Measurements from ENCODE around the gene ADAMTS2.

ADAMTS2 gene

GRCh38 chr5:179348011-179348530 is 2.8 kb upstream of the ADAMTS2 start:
- ChIA-PET POLR2A (no interaction called here), CTCF (no interaction called here)
- TF ChIP-seq TARDBP (IDR thresholded peaks at IDR 0.05) (no peak), LEF1 (IDR thresholded peaks at IDR 0.05; ENCODE audit: borderline replicate concordance) (no peak), HDGF (IDR thresholded peaks at IDR 0.05; ENCODE audit: borderline replicate concordance) (no peak), L3MBTL2 (conservative IDR thresholded peaks at IDR 0.05) (no peak), CTBP1 (IDR thresholded peaks at IDR 0.05; ENCODE audit: borderline replicate concordance) (no peak), PKNOX1 (IDR thresholded peaks at IDR 0.05) (no peak)
- no peak for DNase-seq (ENCODE audit: extremely low spot score)

- POLR2A ChIA-PET: no interaction called here
These were observed 2.3 kb upstream of the ADAMTS2 start for GRCh38 chr5:179347581-179347980.

GRCh38 chr5:179346875-179347274 is 1.6 kb upstream of the ADAMTS2 start:
- POLR2A ChIA-PET: no interaction called here
- CTCF ChIA-PET: no interaction called here
- no peak for DNase-seq (ENCODE audit: extremely low spot score)
- TF ChIP-seq SUZ12 (IDR thresholded peaks at IDR 0.05): no peak

More at GRCh38 chr5:179347581-179347980, 2.3 kb upstream of the ADAMTS2 start:
- no peak for TF ChIP-seq TARDBP (IDR thresholded peaks at IDR 0.05)
- TF ChIP-seq BHLHE40 (IDR thresholded peaks at IDR 0.05; ENCODE audit: borderline replicate concordance): no peak
- DNase-seq (ENCODE audit: extremely low spot score): no peak
- CTCF ChIA-PET: no interaction called here

- ChIA-PET CTCF (no interaction called here), POLR2A (no interaction called here)
- no peak for DNase-seq (ENCODE audit: extremely low spot score)
- TF ChIP-seq ZNF384 (IDR thresholded peaks at IDR 0.05) (no peak), BHLHE40 (IDR thresholded peaks at IDR 0.05; ENCODE audit: borderline replicate concordance) (no peak), LEF1 (IDR thresholded peaks at IDR 0.05; ENCODE audit: borderline replicate concordance) (no peak), L3MBTL2 (conservative IDR thresholded peaks at IDR 0.05) (no peak), PKNOX1 (IDR thresholded peaks at IDR 0.05) (no peak), SUZ12 (IDR thresholded peaks at IDR 0.05) (no peak), CTBP1 (IDR thresholded peaks at IDR 0.05; ENCODE audit: borderline replicate concordance) (no peak), TARDBP (IDR thresholded peaks at IDR 0.05) (no peak)
These were observed 1.1 kb upstream of the ADAMTS2 start for GRCh38 chr5:179346401-179346800.

- CTCF ChIA-PET: no interaction called here
- POLR2A ChIA-PET: no interaction called here
- TF ChIP-seq FOXA1 (IDR thresholded peaks at IDR 0.05) (no peak), CTBP1 (IDR thresholded peaks at IDR 0.05; ENCODE audit: borderline replicate concordance) (no peak), HDGF (IDR thresholded peaks at IDR 0.05; ENCODE audit: borderline replicate concordance) (no peak), NFRKB (IDR thresholded peaks at IDR 0.05) (no peak), PKNOX1 (IDR thresholded peaks at IDR 0.05) (no peak), L3MBTL2 (conservative IDR thresholded peaks at IDR 0.05) (no peak), ELF4 (IDR thresholded peaks at IDR 0.05) (no peak), ZNF384 (IDR thresholded peaks at IDR 0.05) (no peak), SP1 (IDR thresholded peaks at IDR 0.05) (no peak), BHLHE40 (IDR thresholded peaks at IDR 0.05; ENCODE audit: borderline replicate concordance) (no peak), LEF1 (IDR thresholded peaks at IDR 0.05; ENCODE audit: borderline replicate concordance) (no peak), TARDBP (IDR thresholded peaks at IDR 0.05) (no peak), ARNT (IDR thresholded peaks at IDR 0.05) (no peak), SUZ12 (IDR thresholded peaks at IDR 0.05) (no peak), FOXM1 (IDR thresholded peaks at IDR 0.05; ENCODE audit: borderline replicate concordance) (no peak), FOXK2 (IDR thresholded peaks at IDR 0.05) (no peak)
- no peak for DNase-seq (ENCODE audit: extremely low spot score)
These were observed 153 bp downstream of the ADAMTS2 start for GRCh38 chr5:179345183-179345432.

GRCh38 chr5:179344431-179345182 is 654 bp downstream of the ADAMTS2 start:
- no peak for DNase-seq (ENCODE audit: extremely low spot score)
- no peak for TF ChIP-seq NFRKB (IDR thresholded peaks at IDR 0.05)
- TF ChIP-seq ZNF384 (IDR thresholded peaks at IDR 0.05): no peak
- no peak for TF ChIP-seq FOXM1 (IDR thresholded peaks at IDR 0.05; ENCODE audit: borderline replicate concordance)
- TF ChIP-seq HDGF (IDR thresholded peaks at IDR 0.05; ENCODE audit: borderline replicate concordance): no peak
- no peak for TF ChIP-seq L3MBTL2 (conservative IDR thresholded peaks at IDR 0.05)
- no peak for TF ChIP-seq CTBP1 (IDR thresholded peaks at IDR 0.05; ENCODE audit: borderline replicate concordance)
- TF ChIP-seq ARNT (IDR thresholded peaks at IDR 0.05): no peak
- no peak for TF ChIP-seq LEF1 (IDR thresholded peaks at IDR 0.05; ENCODE audit: borderline replicate concordance)
- no peak for TF ChIP-seq FOXK2 (IDR thresholded peaks at IDR 0.05)
- TF ChIP-seq BHLHE40 (IDR thresholded peaks at IDR 0.05; ENCODE audit: borderline replicate concordance): no peak
- TF ChIP-seq PKNOX1 (IDR thresholded peaks at IDR 0.05): no peak
- no peak for TF ChIP-seq SP1 (IDR thresholded peaks at IDR 0.05)
- TF ChIP-seq ELF4 (IDR thresholded peaks at IDR 0.05): no peak
- TF ChIP-seq FOXA1 (IDR thresholded peaks at IDR 0.05): no peak
- no peak for TF ChIP-seq SUZ12 (IDR thresholded peaks at IDR 0.05)
- no peak for TF ChIP-seq TARDBP (IDR thresholded peaks at IDR 0.05)
- ChIA-PET POLR2A (no interaction called here), CTCF (interaction anchor here (1.1 to 1.7 kb wide), 2 partner anchors 10 to 149 kb away, joined by 3 to 5 read pairs; no protein-coding TSS in a partner anchor)
